Measurements from ENCODE around the gene SPDEF.

SPDEF gene

GRCh38 chr6:34583861-34584604, 27.9 kb upstream of the SPDEF start:
- no peak for DNase-seq

GRCh38 chr6:34583461-34583860, 27.3 kb upstream of the SPDEF start:
- no peak for DNase-seq

GRCh38 chr6:34581561-34581920, 25.4 kb upstream of the SPDEF start:
- no peak for DNase-seq

GRCh38 chr6:34580707-34581560, 24.8 kb upstream of the SPDEF start:
- peak; percentile 50 for DNase-seq

GRCh38 chr6:34578445-34579262, 22.5 kb upstream of the SPDEF start:
- DNase-seq = no peak

- DNase-seq = no peak
Observed at GRCh38 chr6:34576286-34576955, 20.3 kb upstream of the SPDEF start.

- no peak for DNase-seq
Observed at GRCh38 chr6:34575326-34575725, 19.2 kb upstream of the SPDEF start.

GRCh38 chr6:34574647-34575293, 18.6 kb upstream of the SPDEF start:
- DNase-seq = no peak

- DNase-seq = no peak
Observed at GRCh38 chr6:34573567-34574183, 17.5 kb upstream of the SPDEF start.

GRCh38 chr6:34572585-34572984, 16.5 kb upstream of the SPDEF start:
- DNase-seq = no peak

GRCh38 chr6:34572021-34572420, 15.9 kb upstream of the SPDEF start:
- DNase-seq = no peak

GRCh38 chr6:34571388-34571787, 15.3 kb upstream of the SPDEF start:
- DNase-seq = no peak

- no peak for DNase-seq
Observed at GRCh38 chr6:34570066-34570833, 14.1 kb upstream of the SPDEF start.

GRCh38 chr6:34569361-34569973, 13.3 kb upstream of the SPDEF start:
- no peak for DNase-seq

- no peak for DNase-seq
Observed at GRCh38 chr6:34568341-34569201, 12.4 kb upstream of the SPDEF start.

- DNase-seq = no peak
Observed at GRCh38 chr6:34566830-34567546, 10.9 kb upstream of the SPDEF start.

GRCh38 chr6:34565722-34566137, 9.6 kb upstream of the SPDEF start:
- no peak for DNase-seq

- DNase-seq = no peak
Observed at GRCh38 chr6:34564181-34564580, 8.1 kb upstream of the SPDEF start.
